A172 (cell line): Measurements from ENCODE around the gene SULT1A1. TPM values are rescaled to one million over a fixed set of nuclear protein-coding genes. Genes with fewer than 3 reads are reported as not detected.
"Not testable (repeated sequence)": the region's sequence is repeated elsewhere in the genome, so short reads cannot be mapped to it uniquely, and the experiment has no call there.

Source experiments
- DNase-seq: peaks from one replicate; pipeline ENCODE4 v3.0.0-alpha.2; 2015; ENCODE audit warnings: low spot score
- total RNA-seq: library from RNA; depleted of rRNA; stranded (reverse); fragments of >200 nt; shearing (Covaris generic); gene quantifications from 2 replicates; pipeline ENCODE4 v1.2.3, GENCODE V29; 2014

Gene SULT1A1
- total RNA-seq, 1 experiment from 2014 or later = 111 TPM

DNA sequence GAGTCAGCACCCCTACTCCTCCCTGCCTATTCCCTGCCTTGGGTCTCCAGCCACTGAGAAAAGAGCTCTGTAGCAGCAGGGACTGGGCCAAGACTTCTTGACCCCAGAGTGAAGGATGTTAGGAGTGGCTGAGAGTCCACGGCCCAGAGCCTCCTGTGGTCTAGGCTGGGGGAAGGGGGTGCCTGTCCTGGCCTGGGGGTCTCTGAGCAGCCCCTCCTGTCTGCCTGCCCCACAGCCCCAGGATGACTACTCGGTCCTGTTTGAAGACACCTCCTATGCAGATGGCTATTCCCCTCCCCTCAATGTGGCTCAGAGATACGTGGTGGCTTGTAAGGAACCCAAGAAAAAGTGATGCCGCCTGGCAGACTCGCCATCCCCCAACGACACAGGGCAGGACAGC lies 18.5 kb downstream of the SULT1A1 start:
- no peak for DNase-seq

DNA sequence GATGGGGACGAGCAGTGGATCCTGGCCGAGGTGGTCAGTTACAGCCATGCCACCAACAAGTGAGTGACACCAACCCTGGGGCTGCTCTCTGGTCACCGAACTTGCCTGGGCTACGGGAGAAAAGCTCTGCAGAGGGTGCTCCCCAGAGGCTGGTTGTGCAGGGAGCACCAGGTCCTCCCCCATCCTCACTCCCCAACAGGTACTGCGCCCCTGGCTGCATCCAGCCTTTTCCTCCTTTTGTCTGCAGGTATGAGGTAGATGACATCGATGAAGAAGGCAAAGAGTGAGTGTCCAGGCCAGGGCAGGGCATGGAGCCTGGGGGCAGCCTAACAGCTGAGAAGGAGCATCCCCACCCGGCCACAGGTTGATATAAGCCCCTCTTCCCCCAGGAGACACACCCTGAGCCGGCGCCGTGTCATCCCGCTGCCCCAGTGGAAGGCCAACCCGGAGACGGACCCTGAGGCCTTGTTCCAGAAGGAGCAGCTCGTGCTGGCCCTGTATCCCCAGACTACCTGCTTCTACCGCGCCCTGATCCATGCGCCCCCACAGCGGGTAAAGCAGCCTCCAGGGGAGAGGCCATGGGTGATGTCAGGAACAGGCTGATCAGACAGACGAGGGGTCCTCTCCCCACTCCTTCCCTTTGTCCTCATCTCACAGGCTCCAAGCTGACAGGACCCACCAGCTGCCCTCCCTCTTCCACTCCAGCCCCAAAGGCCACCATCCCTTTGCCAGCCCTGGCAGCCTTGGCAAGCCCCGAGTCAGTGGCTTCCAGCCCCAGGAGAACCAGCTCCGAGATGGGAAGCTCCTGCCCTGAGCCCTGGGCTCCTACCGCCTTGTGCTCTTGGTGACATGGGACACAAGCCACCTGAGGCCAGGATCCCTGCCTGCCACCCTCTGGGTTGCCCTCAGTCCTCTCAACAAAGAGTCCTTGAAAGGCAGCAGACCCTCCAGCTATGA lies 19.2 kb downstream of the SULT1A1 start:
- no peak for DNase-seq

DNA sequence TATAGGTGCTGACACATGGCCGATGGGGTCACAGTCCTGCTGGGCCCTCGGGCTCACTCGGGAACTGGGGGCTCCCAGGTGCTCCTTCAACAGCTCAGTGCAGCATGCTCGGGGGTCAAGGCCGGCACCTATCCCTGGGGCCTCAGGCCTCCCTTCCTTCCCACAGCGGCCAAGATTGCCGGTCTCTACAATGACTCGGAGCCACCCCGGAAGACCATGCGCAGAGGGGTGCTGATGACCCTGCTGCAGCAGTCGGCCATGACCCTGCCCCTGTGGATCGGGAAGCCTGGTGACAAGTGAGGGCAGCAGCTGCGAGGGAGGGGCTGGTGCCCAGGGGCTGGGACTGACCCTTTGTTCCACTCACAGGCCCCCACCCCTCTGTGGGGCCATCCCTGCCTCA lies 19.9 kb downstream of the SULT1A1 start:
- DNase-seq = no peak

DNA sequence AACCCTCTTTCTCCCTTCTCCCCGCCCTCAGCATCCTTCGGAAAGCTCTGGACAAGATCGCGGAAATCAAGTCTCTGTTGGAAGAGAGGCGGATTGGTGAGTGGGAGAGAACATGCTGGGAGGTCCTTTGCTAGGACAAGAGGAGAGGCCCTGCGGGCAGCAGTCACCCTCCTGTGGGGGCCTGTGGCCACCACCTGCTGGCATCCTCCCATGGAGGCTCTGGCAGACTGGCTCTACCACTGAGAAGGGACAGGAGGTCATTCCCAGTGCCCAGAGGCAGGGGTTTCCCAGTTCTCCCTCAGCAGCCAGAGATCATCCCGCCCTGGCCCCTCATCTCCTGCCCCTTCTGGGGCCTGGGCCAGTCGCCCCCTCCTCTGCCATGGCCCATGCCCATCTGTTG lies 20.8 kb downstream of the SULT1A1 start:
- no peak for DNase-seq

DNA sequence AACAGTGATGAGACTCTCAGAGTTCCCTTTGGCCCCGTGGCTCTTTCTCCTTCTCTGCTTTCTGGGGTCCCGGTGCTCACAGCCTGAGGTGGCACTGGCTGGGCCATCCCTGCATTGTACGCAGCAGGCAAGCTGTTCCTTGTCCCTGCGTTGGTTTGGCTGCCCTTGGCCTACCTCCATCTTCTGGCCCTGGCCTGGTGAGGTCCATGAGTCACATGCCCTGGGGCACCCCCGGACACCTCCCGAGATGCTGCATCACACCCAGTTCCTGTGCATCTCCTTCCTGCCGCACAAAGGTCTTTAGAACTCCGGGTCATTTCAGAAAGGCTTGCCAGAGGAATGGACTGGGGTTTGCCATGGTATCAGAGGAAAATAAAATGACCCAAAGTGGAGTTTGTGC lies 22.5 kb downstream of the SULT1A1 start:
- peak; percentile 79 for DNase-seq

DNA sequence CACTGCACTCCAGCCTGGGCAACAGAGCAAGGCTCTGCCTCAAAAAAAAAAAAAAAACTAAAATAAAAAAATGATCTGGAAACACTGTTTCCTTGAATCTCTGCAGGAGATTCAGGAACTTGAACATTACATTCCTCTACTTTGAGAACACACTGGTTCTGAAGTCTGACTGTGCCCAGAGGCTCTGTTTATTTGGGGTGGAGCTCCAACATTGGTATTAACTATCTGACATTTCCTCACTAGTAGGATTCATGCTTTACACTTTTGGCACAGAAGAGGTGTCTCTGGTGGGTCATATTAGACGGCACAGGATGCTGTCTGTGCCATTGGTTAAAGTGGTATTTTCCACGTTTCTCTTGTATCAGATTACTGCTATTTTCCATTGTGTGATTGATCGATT lies 23.4 kb downstream of the SULT1A1 start:
- no peak for DNase-seq

DNA sequence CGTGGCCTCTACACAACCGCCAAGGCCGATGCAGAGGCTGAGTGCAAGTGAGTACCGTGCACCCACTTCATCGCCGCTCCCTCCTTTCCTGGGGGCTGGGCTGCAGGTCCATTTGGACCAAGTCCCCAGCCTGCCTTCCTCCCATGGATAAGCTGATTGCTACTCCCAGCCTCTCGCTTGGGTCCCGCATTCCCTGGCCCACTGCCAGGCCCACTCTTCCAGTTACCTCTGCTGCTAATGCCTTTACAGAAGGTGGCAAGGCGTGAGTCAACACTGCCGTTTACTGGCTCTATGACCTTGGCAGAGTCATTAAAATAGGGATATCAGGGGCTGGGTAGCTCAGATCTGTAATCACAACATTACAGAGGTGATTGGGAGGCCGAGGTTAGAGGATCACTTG lies 24.2 kb downstream of the SULT1A1 start:
- DNase-seq = no peak

DNA sequence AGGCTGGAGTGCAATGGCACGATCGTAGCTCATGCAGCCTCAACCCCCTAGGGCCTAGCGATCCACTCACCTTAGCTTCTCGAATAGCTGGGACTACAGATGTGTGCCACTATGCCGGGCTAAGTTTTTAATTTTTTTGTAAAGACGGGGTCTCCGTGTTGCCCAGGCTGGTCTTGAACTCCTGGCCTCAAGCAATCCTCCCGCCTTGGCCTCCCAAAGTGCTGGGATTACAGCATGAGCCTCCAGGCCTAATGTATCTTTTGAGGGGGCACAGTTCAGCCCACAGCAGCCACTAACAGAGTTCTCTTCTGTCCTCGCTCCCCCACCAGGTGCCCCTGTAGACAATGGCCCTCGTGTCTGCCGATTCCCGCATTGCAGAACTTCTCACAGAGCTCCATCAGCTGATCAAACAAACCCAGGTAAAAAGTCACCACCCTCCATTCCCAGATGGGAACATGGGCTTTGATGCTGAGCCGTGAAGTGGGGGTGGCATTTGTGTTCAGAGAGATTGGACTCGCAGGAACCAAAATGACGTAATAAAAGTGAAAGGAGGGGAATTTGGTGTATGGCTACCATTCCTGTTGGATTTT lies 29.0 kb downstream of the SULT1A1 start:
- DNase-seq = no peak

DNA sequence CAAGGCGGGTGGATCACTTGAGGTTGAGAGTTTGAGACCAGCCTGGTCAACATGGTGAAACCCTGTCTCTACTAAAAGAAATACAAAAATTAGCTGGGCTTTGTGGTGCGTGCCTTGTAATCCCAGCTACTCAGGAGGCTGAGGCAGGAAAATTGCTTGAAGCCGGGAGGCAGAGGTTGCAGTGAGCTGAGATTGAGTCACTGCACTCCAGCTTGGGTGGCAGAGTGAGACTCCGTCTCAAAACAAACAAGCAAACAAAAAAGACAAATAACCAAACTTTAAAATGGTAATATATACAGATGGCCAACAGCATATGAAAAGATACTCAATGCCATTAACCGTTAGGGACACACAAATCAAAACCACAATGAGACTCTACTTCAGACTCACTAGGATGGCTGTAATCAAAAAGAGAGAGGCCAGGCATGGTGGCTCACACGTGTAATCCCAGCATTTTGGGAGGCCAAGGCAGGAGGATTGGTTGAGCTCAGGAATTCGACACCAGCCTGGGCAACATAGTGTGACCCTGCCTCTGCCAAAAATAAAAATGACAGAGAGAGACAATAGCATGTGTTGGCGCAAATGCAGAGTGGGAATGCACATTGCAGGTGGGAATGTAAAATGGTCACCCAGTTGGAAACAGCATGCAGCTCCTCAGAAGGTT lies 34.3 kb downstream of the SULT1A1 start:
- DNase-seq = no peak

DNA sequence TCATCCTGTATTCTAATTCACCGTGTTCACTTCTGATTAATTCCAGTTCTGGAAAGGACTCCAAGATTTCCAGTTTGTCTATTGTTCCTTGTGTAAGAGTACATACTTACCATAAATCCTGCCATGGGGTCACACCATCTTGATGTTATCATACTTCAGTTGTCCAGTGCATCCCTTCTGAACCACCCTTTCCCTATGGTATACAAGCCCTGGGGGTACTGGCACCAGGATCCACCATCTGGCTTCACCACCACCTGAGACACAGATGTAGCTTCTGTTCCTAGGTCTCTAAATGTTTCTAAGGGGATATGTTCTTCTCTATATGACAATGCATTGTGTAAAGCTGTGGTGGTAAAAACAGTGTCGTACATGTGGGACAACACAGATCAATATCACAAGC lies 34.9 kb downstream of the SULT1A1 start:
- no peak for DNase-seq

DNA sequence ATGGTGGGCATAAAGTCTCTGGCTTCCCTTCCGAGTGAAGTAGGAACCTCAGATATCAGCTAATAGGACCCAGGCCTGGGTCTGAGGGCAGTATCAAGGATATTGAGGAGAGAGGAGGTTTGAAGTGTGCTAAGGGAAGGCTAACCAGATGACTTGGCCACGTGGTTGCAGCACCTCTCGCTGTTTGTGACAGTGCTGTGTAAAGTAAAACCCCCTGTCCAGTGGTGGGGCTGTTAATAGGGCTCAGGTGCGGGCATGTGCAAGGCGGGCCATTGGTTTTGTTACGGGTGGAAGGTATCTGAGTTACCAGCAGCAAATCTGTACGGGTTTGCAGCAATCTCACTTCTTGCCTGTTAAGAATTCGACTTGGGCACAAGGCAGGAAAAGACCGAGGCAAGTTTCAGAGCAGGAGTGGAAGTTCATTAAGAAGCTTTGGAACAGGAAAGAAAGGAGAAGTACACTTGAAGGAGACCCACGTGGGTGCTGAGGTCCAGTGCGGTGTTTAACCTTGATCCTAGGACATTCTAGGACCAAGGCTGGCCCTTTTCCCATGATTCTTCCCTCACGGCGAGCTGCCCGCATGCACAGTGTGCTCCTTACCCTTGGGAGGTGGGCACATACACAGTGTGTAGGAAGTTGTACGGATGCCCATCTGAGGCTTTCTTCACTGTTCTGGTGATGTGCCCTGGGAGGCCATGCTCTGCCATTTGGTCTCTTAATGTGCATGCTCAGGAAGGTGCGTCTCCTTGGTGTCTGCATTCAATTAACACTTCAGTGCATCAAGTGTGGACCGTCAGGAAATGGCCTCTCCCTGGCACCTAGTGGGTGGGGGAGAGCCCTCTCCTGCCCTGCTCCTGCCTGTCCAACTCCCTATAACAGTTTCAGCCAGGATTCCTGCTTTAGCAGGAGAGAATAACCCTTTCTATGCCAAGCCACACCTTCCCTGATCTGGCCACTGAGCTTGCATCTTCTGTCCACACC lies 35.8 kb downstream of the SULT1A1 start:
- DNase-seq = no peak

DNA sequence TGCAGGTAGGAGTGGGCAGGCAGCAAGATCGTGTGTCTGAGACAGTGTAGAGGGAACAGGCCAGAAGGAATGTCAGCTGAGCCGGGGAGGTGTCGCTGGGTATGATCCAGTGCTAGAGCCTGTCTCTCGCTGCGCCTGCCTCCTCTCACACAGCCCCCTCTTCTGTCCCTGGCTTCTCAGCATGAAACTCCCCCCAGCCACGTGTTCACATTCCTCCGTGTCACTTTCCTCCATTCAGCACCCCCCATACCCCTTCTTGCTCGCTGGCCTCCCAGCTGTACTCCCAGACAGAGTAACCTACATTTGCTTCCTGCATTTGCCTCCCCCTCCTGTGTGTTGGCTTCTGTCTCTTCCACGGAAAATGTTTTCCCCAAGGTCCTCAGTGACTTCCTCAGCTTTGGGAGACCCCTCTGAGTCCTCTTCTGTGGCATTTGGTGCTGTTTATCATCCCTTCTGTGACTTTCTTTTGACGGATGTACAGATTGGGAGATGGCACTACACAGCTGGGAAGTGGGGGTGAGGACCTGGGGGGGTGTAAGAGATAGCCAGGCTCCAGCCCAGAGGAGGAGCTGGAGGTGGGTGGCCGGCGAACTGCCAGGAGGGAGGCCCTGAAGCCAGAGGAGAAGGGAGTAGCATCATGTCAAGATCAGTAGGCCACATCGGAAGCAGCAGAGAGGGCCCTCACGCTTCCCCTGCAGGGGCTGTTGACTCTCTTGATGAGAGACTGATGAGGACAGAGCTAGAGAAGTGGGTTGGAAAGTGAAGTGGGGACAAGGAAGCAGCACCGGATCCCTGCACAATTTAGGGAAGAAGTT lies 36.9 kb downstream of the SULT1A1 start:
- no peak for DNase-seq

DNA sequence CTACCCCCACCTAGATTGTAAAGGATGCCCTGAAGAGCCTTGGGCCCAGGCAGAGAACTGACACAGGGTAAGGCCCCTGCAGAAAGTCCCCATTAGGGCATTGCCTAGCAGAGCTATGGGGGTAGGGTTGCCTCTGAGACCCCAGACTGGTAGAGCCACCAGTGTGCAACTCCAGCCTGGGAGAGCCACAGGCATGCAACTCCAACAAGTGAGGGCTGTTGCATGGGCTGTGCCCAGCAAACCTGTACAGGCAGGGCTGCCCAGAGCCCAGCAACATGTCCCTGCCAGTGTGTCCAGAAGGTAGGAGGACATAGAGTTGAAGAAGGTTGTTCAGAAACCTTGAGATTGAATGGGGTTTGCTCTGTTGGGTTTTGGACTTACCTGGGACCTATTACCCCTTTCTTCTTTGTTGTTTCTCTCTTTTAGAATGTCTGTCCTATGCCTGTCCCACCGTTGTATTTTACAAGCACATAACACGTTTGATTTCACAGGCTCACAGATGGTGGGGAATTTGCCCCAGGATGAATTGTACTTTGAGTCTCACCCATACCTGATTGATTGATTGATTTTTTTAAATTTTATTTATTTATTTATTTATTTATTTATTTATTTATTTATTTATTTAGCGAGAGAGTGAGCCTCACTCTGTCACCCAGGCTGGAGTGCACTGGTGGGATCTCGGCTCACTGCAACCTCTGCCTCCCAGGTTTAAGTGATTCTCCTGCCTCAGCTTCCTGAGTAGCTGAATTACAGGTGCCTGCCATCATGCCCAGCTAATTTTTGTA lies 39.7 kb downstream of the SULT1A1 start:
- DNase-seq = no peak

DNA sequence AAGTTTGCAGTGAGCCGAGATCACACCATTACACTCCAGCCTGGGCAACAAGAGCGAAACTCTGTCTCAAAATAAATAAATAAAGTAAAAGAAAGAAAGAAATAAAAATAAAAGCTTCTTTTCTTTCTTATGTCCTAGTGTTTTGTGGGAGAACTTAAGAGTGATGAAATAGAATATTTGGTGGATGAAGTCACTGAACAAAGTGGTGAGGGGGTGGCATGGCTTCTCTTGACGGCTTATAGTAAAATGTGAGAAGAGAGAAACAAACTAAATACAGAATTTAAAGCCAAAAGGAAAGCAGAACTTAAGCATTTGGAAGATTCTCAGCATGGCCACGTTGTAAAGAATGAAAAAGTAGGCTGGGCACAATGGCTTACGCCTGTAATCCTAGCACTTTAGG lies 40.8 kb downstream of the SULT1A1 start:
- no peak for DNase-seq

DNA sequence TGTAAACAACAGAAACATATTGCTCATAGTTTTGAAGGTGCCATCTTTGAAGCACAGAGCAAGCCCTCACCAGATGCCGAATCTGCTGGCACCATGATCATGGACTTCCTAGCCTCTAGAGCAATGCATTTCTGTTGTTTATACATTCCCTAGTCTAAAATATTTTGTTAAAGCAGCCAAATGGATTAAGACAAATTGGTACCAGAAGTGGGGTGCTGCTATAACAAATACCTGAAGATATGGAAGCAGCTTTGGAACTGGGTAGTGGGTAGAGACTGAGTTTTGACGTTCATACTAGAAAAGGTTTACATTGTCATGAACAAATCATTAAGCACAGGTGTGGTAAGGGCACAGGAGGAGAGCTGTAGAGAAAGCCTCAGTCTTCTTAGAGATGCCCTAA lies 42.6 kb downstream of the SULT1A1 start:
- DNase-seq = no peak

DNA sequence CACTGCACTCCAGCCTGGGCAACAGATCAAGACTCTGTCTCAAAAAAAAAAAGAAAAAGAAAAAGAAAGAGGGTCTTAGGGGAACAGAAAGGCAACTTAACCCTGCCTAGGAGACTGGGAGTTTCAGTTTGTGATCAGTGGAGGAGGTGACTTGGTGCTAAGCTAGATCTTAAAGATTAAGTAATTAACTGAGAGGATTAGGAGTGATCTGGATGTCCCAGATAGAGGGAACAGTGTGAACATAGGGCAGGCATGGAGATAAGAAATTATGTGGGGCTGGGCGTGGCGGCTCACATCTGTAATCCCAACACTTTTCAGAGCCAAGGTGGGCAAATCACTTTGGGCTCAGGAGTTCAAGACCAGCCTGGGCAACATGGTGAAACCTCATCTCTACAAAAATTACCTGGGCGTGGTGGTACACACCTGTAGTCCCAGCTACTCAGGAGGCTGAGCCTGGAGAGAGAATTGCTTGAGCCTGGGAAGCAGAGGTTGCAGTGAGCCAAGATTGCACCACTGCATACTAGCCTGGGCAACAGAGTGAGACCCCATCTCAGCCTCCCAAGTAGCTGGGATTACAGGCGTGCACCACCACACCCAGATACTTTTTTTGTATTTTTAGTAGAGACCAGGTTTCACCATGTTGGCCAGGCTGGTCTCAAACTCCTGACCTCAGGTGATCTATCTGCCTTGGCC lies 43.5 kb downstream of the SULT1A1 start:
- DNase-seq = not testable (repeated sequence)

DNA sequence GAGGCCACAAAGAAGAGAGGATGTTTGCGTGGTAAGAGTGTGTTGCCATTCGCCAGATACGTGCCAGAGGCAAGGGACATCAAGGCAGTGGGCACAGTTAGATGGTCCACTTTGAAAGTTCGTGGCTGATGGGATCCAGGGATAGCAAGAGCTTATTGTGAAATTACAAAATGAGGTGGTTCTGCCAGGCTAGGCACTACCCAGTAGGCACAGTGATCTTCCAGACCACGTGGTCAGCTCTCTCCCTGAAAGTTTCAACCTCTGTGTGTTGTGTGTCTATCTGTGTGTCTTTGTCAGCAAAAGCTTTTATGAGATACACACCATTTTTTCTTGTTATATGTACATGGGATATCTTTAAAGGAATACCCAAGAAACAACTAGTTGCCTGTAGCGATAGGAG lies 46.6 kb downstream of the SULT1A1 start:
- no peak for DNase-seq

DNA sequence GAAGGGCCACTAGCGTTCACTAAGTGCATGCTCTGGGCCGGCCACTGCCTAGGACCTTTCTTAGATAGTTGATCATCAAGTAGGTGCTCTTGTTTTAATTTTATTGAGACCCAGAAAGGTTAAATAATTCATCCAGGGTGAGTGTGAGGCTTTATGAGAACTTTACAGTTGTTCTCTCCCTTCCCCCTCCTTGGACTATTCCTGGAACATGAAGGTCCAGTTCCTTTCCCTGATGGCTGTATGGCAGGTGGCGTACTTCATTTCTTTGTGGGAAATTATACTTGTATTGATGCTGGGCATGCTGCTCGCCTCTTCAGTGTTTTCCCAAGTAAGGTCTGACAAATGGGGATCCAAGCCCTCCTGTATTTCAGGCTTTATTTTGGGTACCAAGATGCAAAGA lies 47.6 kb downstream of the SULT1A1 start:
- no peak for DNase-seq

DNA sequence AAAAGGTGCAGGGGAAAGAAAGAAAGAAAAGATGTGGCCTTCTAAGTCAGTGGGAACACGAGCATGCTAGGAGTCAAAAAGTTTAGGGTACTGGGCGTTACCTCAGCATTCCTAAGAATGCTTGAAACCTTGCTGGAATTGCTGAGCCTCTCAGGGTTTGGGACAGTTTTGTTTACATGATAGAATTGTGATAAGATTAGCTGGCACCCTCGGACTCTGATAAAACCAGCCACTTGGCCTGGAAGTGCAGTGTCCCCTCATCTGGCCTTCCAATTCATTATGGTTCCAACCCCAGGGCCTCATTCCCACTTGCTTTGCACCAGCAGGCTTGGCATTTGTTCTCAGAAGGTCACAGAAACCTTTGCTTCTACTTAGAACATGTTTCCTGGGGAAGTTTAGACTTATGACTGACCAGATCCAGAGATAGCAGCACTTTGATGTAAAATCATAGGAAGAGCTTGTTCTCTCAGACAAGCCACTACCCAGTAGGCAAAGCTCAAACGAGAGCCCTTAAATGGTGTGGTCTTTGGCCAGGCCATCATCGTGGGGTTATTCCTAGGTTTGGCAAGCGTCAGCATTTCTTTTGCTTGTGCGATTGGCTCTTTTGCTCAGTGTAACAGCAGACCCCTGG lies 48.2 kb downstream of the SULT1A1 start:
- DNase-seq = peak; percentile 8
